HEK293 (cell line): ENCODE measurements around the gene PLPPR2.

Source experiments
- KLF16 ChIP-seq: fragments of 450-650 bp; formaldehyde crosslinking; IDR thresholded peaks from 2 replicates; pipeline ENCODE4 v1.5.1; 2017; ENCODE audit warnings: missing biosample characterization, missing genetic modification characterization
- KLF9 ChIP-seq: fragments of 450-650 bp; formaldehyde crosslinking; IDR thresholded peaks from 2 replicates; pipeline ENCODE4 v1.5.1; 2016; ENCODE audit warnings: missing biosample characterization, missing genetic modification characterization, low read depth
- MEIS1 ChIP-seq: sonication (generic); formaldehyde crosslinking; IDR thresholded peaks from 2 replicates; pipeline ENCODE4 v1.8.1; 2022; ENCODE audit warnings: missing genetic modification reagents, mild to moderate bottlenecking, borderline replicate concordance
- WT1 ChIP-seq: fragments of 450-650 bp; formaldehyde crosslinking; IDR thresholded peaks from 2 replicates; pipeline ENCODE4 v1.5.1; 2016; ENCODE audit warnings: missing biosample characterization, missing genetic modification characterization
- ZBTB20 ChIP-seq: fragments of 450-650 bp; formaldehyde crosslinking; IDR thresholded peaks from 2 replicates; pipeline ENCODE4 v1.5.1; 2016; ENCODE audit warnings: missing biosample characterization, missing genetic modification characterization
- ZBTB48 ChIP-seq: fragments of 450-650 bp; formaldehyde crosslinking; IDR thresholded peaks from 2 replicates; pipeline ENCODE4 v1.5.1; 2016; ENCODE audit warnings: missing biosample characterization, missing genetic modification characterization
- ZBTB7A ChIP-seq: fragments of 450-650 bp; formaldehyde crosslinking; IDR thresholded peaks from 2 replicates; pipeline ENCODE4 v1.5.1; 2016; ENCODE audit warnings: low read depth, missing biosample characterization, missing genetic modification characterization
- ZNF112 ChIP-seq: fragments of 450-650 bp; formaldehyde crosslinking; IDR thresholded peaks from 2 replicates; pipeline ENCODE4 v1.5.0; 2017; ENCODE audit warnings: missing biosample characterization, missing genetic modification characterization
- ZNF132 ChIP-seq: fragments of 450-650 bp; formaldehyde crosslinking; IDR thresholded peaks from 2 replicates; pipeline ENCODE4 v1.5.1; 2017; ENCODE audit warnings: missing biosample characterization, missing genetic modification characterization, borderline replicate concordance
- ZNF24 ChIP-seq: fragments of 450-650 bp; formaldehyde crosslinking; IDR thresholded peaks from 2 replicates; pipeline ENCODE4 v1.5.1; 2016; ENCODE audit warnings: missing biosample characterization, missing genetic modification characterization
- ZNF311 ChIP-seq: fragments of 450-650 bp; formaldehyde crosslinking; IDR thresholded peaks from 2 replicates; pipeline ENCODE4 v1.5.1; 2017; ENCODE audit warnings: missing biosample characterization, missing genetic modification characterization, borderline replicate concordance
- ZNF341 ChIP-seq: fragments of 450-650 bp; formaldehyde crosslinking; IDR thresholded peaks from 2 replicates; pipeline ENCODE4; 2016; ENCODE audit warnings: low read depth, missing biosample characterization, missing genetic modification characterization
- ZNF423 ChIP-seq: fragments of 450-650 bp; formaldehyde crosslinking; IDR thresholded peaks from 2 replicates; pipeline ENCODE4 v1.5.1; 2016; ENCODE audit warnings: missing biosample characterization, missing genetic modification characterization
- ZNF548 ChIP-seq: fragments of 450-650 bp; formaldehyde crosslinking; IDR thresholded peaks from 2 replicates; pipeline ENCODE4 v1.5.1; 2016; ENCODE audit warnings: missing biosample characterization, missing genetic modification characterization
- ZNF560 ChIP-seq: fragments of 450-650 bp; formaldehyde crosslinking; IDR thresholded peaks from 2 replicates; pipeline ENCODE4 v1.5.1; 2017; ENCODE audit warnings: missing biosample characterization, missing genetic modification characterization, borderline replicate concordance
- ZNF624 ChIP-seq: fragments of 450-650 bp; formaldehyde crosslinking; IDR thresholded peaks from 2 replicates; pipeline ENCODE4 v1.5.1; 2017; ENCODE audit warnings: missing biosample characterization, missing genetic modification characterization
- ZNF629 ChIP-seq: fragments of 450-650 bp; formaldehyde crosslinking; IDR thresholded peaks from 2 replicates; pipeline ENCODE4 v1.5.1; 2017; ENCODE audit warnings: missing biosample characterization, missing genetic modification characterization
- ZNF660 ChIP-seq: fragments of 450-650 bp; IDR thresholded peaks from 2 replicates; pipeline ENCODE4 v1.5.1; 2018; ENCODE audit warnings: missing biosample characterization, mild to moderate bottlenecking, missing genetic modification characterization
- ZNF664 ChIP-seq: fragments of 450-650 bp; formaldehyde crosslinking; IDR thresholded peaks from 2 replicates; pipeline ENCODE4 v1.5.1; 2016; ENCODE audit warnings: missing biosample characterization, missing genetic modification characterization
- ZNF843 ChIP-seq: fragments of 450-650 bp; formaldehyde crosslinking; IDR thresholded peaks from 2 replicates; pipeline ENCODE4 v1.5.1; 2016; ENCODE audit warnings: missing biosample characterization, missing genetic modification characterization
- TF ChIP-seq, protein P1 (sequence below): fragments of 450-650 bp; formaldehyde crosslinking; IDR thresholded peaks from 2 replicates; pipeline ENCODE4 v1.5.1; 2016; ENCODE audit warnings: missing biosample characterization, missing genetic modification characterization
- TF ChIP-seq, protein P2 (sequence below): fragments of 450-650 bp; formaldehyde crosslinking; IDR thresholded peaks from 2 replicates; pipeline ENCODE4 v1.5.1; 2017; ENCODE audit warnings: missing biosample characterization, missing genetic modification characterization
- TF ChIP-seq, protein P3 (sequence below): fragments of 450-650 bp; formaldehyde crosslinking; IDR thresholded peaks from 2 replicates; pipeline ENCODE4 v1.5.1; 2016; ENCODE audit warnings: missing biosample characterization, missing genetic modification characterization
- TF ChIP-seq, protein P4 (sequence below): fragments of 450-650 bp; formaldehyde crosslinking; IDR thresholded peaks from 2 replicates; pipeline ENCODE4 v1.5.1; 2016; ENCODE audit warnings: missing biosample characterization, missing genetic modification characterization
- TF ChIP-seq, protein P5 (sequence below): fragments of 450-650 bp; formaldehyde crosslinking; IDR thresholded peaks from 2 replicates; pipeline ENCODE4 v1.5.1; 2016; ENCODE audit warnings: missing biosample characterization, missing genetic modification characterization
- TF ChIP-seq, protein P6 (sequence below): fragments of 450-650 bp; formaldehyde crosslinking; IDR thresholded peaks from 2 replicates; pipeline ENCODE4 v1.5.1; 2016; ENCODE audit warnings: missing biosample characterization, missing genetic modification characterization

Gene PLPPR2

DNA sequence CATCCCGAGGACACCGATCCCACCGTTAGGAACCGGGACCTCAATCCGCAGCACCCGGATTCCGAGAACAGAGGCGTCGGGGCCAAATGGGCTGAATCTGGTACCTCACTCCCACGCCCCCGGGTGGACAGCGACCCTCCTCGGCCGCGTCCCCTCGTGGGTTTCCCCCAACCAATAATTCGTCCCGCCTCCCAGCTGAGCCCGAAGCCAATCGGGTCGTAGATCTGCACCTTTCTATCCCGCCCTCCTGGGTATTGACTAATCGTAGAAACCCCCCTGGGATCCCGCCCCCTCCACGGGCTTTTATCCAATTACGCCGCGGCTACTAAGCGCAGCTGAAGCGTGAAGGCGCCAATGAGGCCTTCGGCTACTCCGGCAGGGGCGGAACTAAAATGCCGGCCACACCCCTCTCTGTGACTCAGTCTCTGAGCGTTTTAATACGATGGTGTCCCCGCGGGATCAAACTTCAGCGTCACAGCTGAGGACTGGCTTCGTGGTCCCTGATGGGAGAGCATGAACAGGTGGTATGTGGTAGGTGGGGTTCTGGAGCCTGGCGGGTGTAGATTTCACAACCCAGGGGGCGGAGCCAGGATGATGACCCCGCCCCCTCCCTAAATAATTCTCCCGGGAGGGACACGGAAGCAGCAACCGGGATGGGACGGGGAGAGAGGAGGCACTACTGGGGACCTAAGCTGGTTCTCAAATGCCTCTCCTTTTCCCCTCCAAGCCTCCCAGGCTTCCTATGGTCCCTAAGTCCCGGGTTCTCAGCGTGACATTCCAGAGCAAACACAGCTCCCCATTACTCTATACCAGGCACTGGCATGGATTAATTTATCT is 8.9 kb upstream of the PLPPR2 start, which contains the start of the genes CCDC159 and TMEM205 (continued):
- TF ChIP-seq ZNF548 (tag by site-specific recombination) (no peak), ZNF843 (tag by site-specific recombination) (no peak), KLF16 (tag by site-specific recombination) (peak; percentile 80), KLF9 (tag by site-specific recombination) (peak; percentile 94), ZBTB20 (tag by site-specific recombination) (peak; percentile 67; the same call in 1 of the 2 replicates), ZNF664 (tag by site-specific recombination) (no peak), WT1 (tag by site-specific recombination) (0 out of 2 replicates have a peak, but pooled peaks have one; percentile 12), ZNF560 (tag by site-specific recombination) (no peak), ZNF311 (tag by site-specific recombination) (no peak), ZNF423 (tag by site-specific recombination) (no peak), ZNF132 (no peak), ZBTB7A (tag by site-specific recombination) (no peak), ZNF112 (tag by site-specific recombination) (no peak), ZNF24 (tag by site-specific recombination) (no peak), MEIS1 (CRISPR knock-in tag) (no peak), ZBTB48 (tag by site-specific recombination) (peak; percentile 95), ZNF341 (tag by site-specific recombination) (peak; percentile 43; the same call in 1 of the 2 replicates), ZNF624 (no peak), ZNF660 (tag by site-specific recombination) (no peak; the same call in 1 of the 2 replicates), ZNF629 (peak; percentile 91)
- TF ChIP-seq, protein P1, sequence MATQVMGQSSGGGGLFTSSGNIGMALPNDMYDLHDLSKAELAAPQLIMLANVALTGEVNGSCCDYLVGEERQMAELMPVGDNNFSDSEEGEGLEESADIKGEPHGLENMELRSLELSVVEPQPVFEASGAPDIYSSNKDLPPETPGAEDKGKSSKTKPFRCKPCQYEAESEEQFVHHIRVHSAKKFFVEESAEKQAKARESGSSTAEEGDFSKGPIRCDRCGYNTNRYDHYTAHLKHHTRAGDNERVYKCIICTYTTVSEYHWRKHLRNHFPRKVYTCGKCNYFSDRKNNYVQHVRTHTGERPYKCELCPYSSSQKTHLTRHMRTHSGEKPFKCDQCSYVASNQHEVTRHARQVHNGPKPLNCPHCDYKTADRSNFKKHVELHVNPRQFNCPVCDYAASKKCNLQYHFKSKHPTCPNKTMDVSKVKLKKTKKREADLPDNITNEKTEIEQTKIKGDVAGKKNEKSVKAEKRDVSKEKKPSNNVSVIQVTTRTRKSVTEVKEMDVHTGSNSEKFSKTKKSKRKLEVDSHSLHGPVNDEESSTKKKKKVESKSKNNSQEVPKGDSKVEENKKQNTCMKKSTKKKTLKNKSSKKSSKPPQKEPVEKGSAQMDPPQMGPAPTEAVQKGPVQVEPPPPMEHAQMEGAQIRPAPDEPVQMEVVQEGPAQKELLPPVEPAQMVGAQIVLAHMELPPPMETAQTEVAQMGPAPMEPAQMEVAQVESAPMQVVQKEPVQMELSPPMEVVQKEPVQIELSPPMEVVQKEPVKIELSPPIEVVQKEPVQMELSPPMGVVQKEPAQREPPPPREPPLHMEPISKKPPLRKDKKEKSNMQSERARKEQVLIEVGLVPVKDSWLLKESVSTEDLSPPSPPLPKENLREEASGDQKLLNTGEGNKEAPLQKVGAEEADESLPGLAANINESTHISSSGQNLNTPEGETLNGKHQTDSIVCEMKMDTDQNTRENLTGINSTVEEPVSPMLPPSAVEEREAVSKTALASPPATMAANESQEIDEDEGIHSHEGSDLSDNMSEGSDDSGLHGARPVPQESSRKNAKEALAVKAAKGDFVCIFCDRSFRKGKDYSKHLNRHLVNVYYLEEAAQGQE (tag by site-specific recombination) = peak; percentile 86
- TF ChIP-seq, protein P2, sequence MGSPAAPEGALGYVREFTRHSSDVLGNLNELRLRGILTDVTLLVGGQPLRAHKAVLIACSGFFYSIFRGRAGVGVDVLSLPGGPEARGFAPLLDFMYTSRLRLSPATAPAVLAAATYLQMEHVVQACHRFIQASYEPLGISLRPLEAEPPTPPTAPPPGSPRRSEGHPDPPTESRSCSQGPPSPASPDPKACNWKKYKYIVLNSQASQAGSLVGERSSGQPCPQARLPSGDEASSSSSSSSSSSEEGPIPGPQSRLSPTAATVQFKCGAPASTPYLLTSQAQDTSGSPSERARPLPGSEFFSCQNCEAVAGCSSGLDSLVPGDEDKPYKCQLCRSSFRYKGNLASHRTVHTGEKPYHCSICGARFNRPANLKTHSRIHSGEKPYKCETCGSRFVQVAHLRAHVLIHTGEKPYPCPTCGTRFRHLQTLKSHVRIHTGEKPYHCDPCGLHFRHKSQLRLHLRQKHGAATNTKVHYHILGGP (tag by site-specific recombination) = no peak
- TF ChIP-seq, protein P3, sequence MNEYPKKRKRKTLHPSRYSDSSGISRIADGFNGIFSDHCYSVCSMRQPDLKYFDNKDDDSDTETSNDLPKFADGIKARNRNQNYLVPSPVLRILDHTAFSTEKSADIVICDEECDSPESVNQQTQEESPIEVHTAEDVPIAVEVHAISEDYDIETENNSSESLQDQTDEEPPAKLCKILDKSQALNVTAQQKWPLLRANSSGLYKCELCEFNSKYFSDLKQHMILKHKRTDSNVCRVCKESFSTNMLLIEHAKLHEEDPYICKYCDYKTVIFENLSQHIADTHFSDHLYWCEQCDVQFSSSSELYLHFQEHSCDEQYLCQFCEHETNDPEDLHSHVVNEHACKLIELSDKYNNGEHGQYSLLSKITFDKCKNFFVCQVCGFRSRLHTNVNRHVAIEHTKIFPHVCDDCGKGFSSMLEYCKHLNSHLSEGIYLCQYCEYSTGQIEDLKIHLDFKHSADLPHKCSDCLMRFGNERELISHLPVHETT (tag by site-specific recombination) = peak; percentile 20; the same call in 1 of the 2 replicates
- TF ChIP-seq, protein P4, sequence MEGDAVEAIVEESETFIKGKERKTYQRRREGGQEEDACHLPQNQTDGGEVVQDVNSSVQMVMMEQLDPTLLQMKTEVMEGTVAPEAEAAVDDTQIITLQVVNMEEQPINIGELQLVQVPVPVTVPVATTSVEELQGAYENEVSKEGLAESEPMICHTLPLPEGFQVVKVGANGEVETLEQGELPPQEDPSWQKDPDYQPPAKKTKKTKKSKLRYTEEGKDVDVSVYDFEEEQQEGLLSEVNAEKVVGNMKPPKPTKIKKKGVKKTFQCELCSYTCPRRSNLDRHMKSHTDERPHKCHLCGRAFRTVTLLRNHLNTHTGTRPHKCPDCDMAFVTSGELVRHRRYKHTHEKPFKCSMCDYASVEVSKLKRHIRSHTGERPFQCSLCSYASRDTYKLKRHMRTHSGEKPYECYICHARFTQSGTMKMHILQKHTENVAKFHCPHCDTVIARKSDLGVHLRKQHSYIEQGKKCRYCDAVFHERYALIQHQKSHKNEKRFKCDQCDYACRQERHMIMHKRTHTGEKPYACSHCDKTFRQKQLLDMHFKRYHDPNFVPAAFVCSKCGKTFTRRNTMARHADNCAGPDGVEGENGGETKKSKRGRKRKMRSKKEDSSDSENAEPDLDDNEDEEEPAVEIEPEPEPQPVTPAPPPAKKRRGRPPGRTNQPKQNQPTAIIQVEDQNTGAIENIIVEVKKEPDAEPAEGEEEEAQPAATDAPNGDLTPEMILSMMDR (tag by site-specific recombination) = peak; percentile 88
- TF ChIP-seq, protein P5, sequence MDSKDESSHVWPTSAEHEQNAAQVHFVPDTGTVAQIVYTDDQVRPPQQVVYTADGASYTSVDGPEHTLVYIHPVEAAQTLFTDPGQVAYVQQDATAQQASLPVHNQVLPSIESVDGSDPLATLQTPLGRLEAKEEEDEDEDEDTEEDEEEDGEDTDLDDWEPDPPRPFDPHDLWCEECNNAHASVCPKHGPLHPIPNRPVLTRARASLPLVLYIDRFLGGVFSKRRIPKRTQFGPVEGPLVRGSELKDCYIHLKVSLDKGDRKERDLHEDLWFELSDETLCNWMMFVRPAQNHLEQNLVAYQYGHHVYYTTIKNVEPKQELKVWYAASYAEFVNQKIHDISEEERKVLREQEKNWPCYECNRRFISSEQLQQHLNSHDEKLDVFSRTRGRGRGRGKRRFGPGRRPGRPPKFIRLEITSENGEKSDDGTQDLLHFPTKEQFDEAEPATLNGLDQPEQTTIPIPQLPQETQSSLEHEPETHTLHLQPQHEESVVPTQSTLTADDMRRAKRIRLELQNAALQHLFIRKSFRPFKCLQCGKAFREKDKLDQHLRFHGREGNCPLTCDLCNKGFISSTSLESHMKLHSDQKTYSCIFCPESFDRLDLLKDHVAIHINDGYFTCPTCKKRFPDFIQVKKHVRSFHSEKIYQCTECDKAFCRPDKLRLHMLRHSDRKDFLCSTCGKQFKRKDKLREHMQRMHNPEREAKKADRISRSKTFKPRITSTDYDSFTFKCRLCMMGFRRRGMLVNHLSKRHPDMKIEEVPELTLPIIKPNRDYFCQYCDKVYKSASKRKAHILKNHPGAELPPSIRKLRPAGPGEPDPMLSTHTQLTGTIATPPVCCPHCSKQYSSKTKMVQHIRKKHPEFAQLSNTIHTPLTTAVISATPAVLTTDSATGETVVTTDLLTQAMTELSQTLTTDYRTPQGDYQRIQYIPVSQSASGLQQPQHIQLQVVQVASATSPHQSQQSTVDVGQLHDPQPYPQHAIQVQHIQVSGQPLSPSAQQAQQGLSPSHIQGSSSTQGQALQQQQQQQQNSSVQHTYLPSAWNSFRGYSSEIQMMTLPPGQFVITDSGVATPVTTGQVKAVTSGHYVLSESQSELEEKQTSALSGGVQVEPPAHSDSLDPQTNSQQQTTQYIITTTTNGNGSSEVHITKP = peak; percentile 65
- TF ChIP-seq, protein P6, sequence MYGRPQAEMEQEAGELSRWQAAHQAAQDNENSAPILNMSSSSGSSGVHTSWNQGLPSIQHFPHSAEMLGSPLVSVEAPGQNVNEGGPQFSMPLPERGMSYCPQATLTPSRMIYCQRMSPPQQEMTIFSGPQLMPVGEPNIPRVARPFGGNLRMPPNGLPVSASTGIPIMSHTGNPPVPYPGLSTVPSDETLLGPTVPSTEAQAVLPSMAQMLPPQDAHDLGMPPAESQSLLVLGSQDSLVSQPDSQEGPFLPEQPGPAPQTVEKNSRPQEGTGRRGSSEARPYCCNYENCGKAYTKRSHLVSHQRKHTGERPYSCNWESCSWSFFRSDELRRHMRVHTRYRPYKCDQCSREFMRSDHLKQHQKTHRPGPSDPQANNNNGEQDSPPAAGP = no peak
